Osteoblast (primary cell): ENCODE results near the gene APLP1. TPM values are rescaled to one million over a fixed set of nuclear protein-coding genes. Genes with fewer than 3 reads are reported as not detected.
A peak's percentile ranks its signal among the peaks of the same experiment; 100 is the strongest.

ENCODE experiments used
- DNase-seq: peaks from one replicate; pipeline ENCODE4 v3.0.0; 2011; ENCODE audit warnings: low spot score, mixed read lengths; ENCODE audit not compliant: insufficient read length; ENCODE audit errors: missing footprints
- H2AFZ ChIP-seq: 2 replicates; pipeline ENCODE4 v1.6.0; 2011; ENCODE audit warnings: mild to moderate bottlenecking, low read length
- H3K27ac ChIP-seq: 2 replicates; pipeline ENCODE4 v1.5.1; 2011; ENCODE audit warnings: mild to moderate bottlenecking, low read depth, low read length, moderate library complexity
- H3K27me3 ChIP-seq: 2 replicates; pipeline ENCODE4 v1.6.0; 2012; ENCODE audit warnings: mild to moderate bottlenecking, control low read depth, inconsistent platforms, low read length, moderate library complexity; ENCODE audit not compliant: insufficient read depth
- H3K36me3 ChIP-seq: 2 replicates; pipeline ENCODE4 v1.5.1; 2011; ENCODE audit warnings: mild to moderate bottlenecking, low read length, control low read depth, moderate library complexity; ENCODE audit not compliant: insufficient read depth
- H3K4me1 ChIP-seq: 2 replicates; pipeline ENCODE4 v1.5.1; 2011; ENCODE audit warnings: mild to moderate bottlenecking, low read length, control low read depth, moderate library complexity; ENCODE audit not compliant: insufficient read depth
- H3K4me2 ChIP-seq: 2 replicates; pipeline ENCODE4 v1.6.0; 2011; ENCODE audit warnings: mild to moderate bottlenecking, low read length; ENCODE audit not compliant: insufficient read depth
- H3K4me3 ChIP-seq: fragments of 200-600 bp; sonication (generic); 3 replicates; pipeline ENCODE4 v1.5.1; 2012; ENCODE audit warnings: mild to moderate bottlenecking, low read length, inconsistent platforms; ENCODE audit not compliant: insufficient read depth
- H3K79me2 ChIP-seq: 2 replicates; pipeline ENCODE4 v1.6.0; 2012; ENCODE audit warnings: mild to moderate bottlenecking, low read length, control low read depth, inconsistent platforms; ENCODE audit not compliant: insufficient read depth
- H3K9me3 ChIP-seq: 2 replicates; pipeline ENCODE4 v1.5.1; 2011; ENCODE audit warnings: low read depth, low read length, control low read depth
- H4K20me1 ChIP-seq: 2 replicates; pipeline ENCODE4 v1.6.0; 2012; ENCODE audit warnings: mild to moderate bottlenecking, low read length, control low read depth; ENCODE audit not compliant: insufficient read depth
- CTCF ChIP-seq: IDR thresholded peaks from 2 replicates; pipeline ENCODE4 v1.5.1; 2011; ENCODE audit warnings: mild to moderate bottlenecking, low read depth, low read length, moderate library complexity; ENCODE audit errors: extremely low read depth
- total RNA-seq: library from RNA; depleted of rRNA; stranded (reverse); fragments of >200 nt; gene quantifications from 2 replicates; pipeline ENCODE4 v1.2.3, GENCODE V29; 2012

Gene APLP1
- total RNA-seq, 1 donor, result 3.6 TPM

GRCh38 chr19:35841961-35842595, 26.3 kb upstream of the APLP1 start:
- H4K20me1 ChIP-seq, result no peaks in the 10 kb centered on the region
- H3K9me3 ChIP-seq, result peaks cover 6% of the 10 kb centered on the region
- H3K4me2 ChIP-seq, result no peak overlapping the region
- H3K79me2 ChIP-seq, result no peaks in the 10 kb centered on the region
- TF ChIP-seq CTCF, result no peak
- no peak overlapping the region for H3K4me3 ChIP-seq
- H2AFZ ChIP-seq, result no peak overlapping the region
- no peak for DNase-seq
- no peaks in the 10 kb centered on the region for H3K4me1 ChIP-seq
- H3K27ac ChIP-seq, result no peak overlapping the region
- H3K36me3 ChIP-seq, result no peaks in the 10 kb centered on the region
- H3K27me3 ChIP-seq, result peaks cover 37% of the 10 kb centered on the region

- H3K27me3 ChIP-seq, result peaks cover 37% of the 10 kb centered on the region
- DNase-seq, result no peak
- H3K27ac ChIP-seq, result no peak overlapping the region
- no peak overlapping the region for H3K4me3 ChIP-seq
- no peaks in the 10 kb centered on the region for H3K4me1 ChIP-seq
- H2AFZ ChIP-seq, result no peak overlapping the region
- peaks cover 6% of the 10 kb centered on the region for H3K9me3 ChIP-seq
- no peaks in the 10 kb centered on the region for H3K36me3 ChIP-seq
- H4K20me1 ChIP-seq, result no peaks in the 10 kb centered on the region
- H3K4me2 ChIP-seq, result no peak overlapping the region
- no peak for TF ChIP-seq CTCF
- no peaks in the 10 kb centered on the region for H3K79me2 ChIP-seq
These were observed 25.6 kb upstream of the APLP1 start for GRCh38 chr19:35842666-35843272.

GRCh38 chr19:35843676-35844481, 24.5 kb upstream of the APLP1 start:
- TF ChIP-seq CTCF, result no peak
- H3K27ac ChIP-seq, result no peak overlapping the region
- H3K27me3 ChIP-seq, result peaks cover 37% of the 10 kb centered on the region
- no peak overlapping the region for H3K4me3 ChIP-seq
- no peak overlapping the region for H3K4me2 ChIP-seq
- no peaks in the 10 kb centered on the region for H3K79me2 ChIP-seq
- DNase-seq, result peak; percentile 61
- no peaks in the 10 kb centered on the region for H4K20me1 ChIP-seq
- no peak overlapping the region for H2AFZ ChIP-seq
- H3K36me3 ChIP-seq, result no peaks in the 10 kb centered on the region
- H3K4me1 ChIP-seq, result no peaks in the 10 kb centered on the region
- H3K9me3 ChIP-seq, result peaks cover 6% of the 10 kb centered on the region
